Fibroblast of skin of left quadriceps (primary cell): Measurements from ENCODE around the gene DOCK10.
"Not testable (repeated sequence)": the region's sequence is repeated elsewhere in the genome, so short reads cannot be mapped to it uniquely, and the experiment has no call there.

Experiments used
- DNase-seq, 2 experiments: peaks; one replicate each; pipeline ENCODE4 v3.0.0-alpha.2; 2013; ENCODE audit warnings: low read depth in 2 of 2

Gene DOCK10

GRCh38 chr2:224919472-224920110 lies 122.7 kb downstream of the DOCK10 start:
- no peak for DNase-seq

- DNase-seq: no peak
Observed at GRCh38 chr2:224918626-224919471, 123.4 kb downstream of the DOCK10 start.

GRCh38 chr2:224917246-224917645 lies 125.0 kb downstream of the DOCK10 start:
- not testable (repeated sequence) for DNase-seq

- no peak for DNase-seq
Observed at GRCh38 chr2:224915136-224915535, 127.1 kb downstream of the DOCK10 start.

GRCh38 chr2:224910574-224910925 lies 131.7 kb downstream of the DOCK10 start:
- no peak for DNase-seq

- no peak for DNase-seq
Observed at GRCh38 chr2:224909885-224910573, 132.2 kb downstream of the DOCK10 start.

- no peak for DNase-seq
Observed at GRCh38 chr2:224908818-224909217, 133.4 kb downstream of the DOCK10 start.

GRCh38 chr2:224904381-224904780 lies 137.9 kb downstream of the DOCK10 start:
- no peak for DNase-seq

GRCh38 chr2:224903621-224904020 lies 138.6 kb downstream of the DOCK10 start:
- DNase-seq: no peak

GRCh38 chr2:224901121-224901676 lies 141.1 kb downstream of the DOCK10 start:
- DNase-seq: no peak

- DNase-seq: no peak
Observed at GRCh38 chr2:224895377-224895776, 146.9 kb downstream of the DOCK10 start.

- no peak for DNase-seq
Observed at GRCh38 chr2:224894356-224894755, 147.9 kb downstream of the DOCK10 start.

- no peak for DNase-seq
Observed at GRCh38 chr2:224893848-224894247, 148.4 kb downstream of the DOCK10 start.

- DNase-seq: no peak
Observed at GRCh38 chr2:224892574-224893204, 149.6 kb downstream of the DOCK10 start.

GRCh38 chr2:224890372-224890771 lies 151.9 kb downstream of the DOCK10 start:
- no peak for DNase-seq

- DNase-seq: peak; percentile 66 to 68
Observed at GRCh38 chr2:224887141-224887540, 155.1 kb downstream of the DOCK10 start.

- peak; percentile 52 to 57 for DNase-seq
Observed at GRCh38 chr2:224885836-224886547, 156.3 kb downstream of the DOCK10 start.

GRCh38 chr2:224885291-224885690 lies 157.0 kb downstream of the DOCK10 start:
- no peak for DNase-seq

- DNase-seq: no peak
Observed at GRCh38 chr2:224884188-224884587, 158.1 kb downstream of the DOCK10 start.

GRCh38 chr2:224883700-224884099 lies 158.6 kb downstream of the DOCK10 start:
- no peak for DNase-seq

- no peak for DNase-seq
Observed at GRCh38 chr2:224883172-224883516, 159.1 kb downstream of the DOCK10 start.
